Stimulated activated CD8-positive, alpha-beta memory T cell treated with anti-CD3 and anti-CD28 coated beads, Interleukin-7, amount 100 ng/mL, for 1 hour (primary cell): ENCODE measurements around the gene COPB1.
"Not testable (repeated sequence)": the region's sequence is repeated elsewhere in the genome, so short reads cannot be mapped to it uniquely, and the experiment has no call there.

ENCODE experiments used
- DNase-seq, 2 donors: peaks; one replicate each; pipeline ENCODE4 v3.0.0-alpha.2; 2020; ENCODE audit warnings: low read depth in 2 of 2

The COPB1 gene, protein sequence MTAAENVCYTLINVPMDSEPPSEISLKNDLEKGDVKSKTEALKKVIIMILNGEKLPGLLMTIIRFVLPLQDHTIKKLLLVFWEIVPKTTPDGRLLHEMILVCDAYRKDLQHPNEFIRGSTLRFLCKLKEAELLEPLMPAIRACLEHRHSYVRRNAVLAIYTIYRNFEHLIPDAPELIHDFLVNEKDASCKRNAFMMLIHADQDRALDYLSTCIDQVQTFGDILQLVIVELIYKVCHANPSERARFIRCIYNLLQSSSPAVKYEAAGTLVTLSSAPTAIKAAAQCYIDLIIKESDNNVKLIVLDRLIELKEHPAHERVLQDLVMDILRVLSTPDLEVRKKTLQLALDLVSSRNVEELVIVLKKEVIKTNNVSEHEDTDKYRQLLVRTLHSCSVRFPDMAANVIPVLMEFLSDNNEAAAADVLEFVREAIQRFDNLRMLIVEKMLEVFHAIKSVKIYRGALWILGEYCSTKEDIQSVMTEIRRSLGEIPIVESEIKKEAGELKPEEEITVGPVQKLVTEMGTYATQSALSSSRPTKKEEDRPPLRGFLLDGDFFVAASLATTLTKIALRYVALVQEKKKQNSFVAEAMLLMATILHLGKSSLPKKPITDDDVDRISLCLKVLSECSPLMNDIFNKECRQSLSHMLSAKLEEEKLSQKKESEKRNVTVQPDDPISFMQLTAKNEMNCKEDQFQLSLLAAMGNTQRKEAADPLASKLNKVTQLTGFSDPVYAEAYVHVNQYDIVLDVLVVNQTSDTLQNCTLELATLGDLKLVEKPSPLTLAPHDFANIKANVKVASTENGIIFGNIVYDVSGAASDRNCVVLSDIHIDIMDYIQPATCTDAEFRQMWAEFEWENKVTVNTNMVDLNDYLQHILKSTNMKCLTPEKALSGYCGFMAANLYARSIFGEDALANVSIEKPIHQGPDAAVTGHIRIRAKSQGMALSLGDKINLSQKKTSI

DNA sequence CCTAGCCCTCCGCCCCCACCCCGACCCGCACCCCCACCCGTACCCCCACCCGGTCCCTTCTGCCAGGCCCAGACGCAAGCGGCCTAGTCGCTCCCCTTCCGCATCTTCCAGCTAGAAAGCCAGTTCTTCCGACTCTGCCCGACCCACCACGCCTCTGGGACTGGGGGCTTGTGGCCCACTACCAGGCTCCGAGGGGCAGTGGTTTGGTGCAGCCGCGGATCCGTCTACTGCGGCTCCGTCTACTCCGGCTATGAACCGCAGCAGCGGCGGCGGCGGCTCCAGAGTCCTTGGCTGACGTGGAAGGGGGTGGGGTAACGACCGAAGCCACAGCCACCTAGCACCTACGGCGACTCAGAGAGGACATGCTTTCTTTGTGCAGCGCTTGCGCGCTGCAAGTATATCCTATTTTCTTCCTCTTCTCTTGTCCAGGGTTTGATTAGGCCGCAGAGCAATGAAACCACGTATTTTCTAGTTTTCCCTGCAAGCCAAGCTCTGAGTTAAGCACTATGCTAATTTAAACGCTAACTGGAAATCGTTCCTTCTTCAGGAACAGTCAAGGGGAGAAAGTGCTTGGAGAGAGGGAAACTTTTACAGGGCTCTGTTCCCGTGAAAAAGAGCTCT, at the start of gene COPB1:
Gene COPB1, minus strand, starts transcription at position 252 of the 621 bp plus-strand sequence. CDS start 883 bp downstream, outside the sequence.
- DNase-seq: peak; percentile 77 to 82

DNA sequence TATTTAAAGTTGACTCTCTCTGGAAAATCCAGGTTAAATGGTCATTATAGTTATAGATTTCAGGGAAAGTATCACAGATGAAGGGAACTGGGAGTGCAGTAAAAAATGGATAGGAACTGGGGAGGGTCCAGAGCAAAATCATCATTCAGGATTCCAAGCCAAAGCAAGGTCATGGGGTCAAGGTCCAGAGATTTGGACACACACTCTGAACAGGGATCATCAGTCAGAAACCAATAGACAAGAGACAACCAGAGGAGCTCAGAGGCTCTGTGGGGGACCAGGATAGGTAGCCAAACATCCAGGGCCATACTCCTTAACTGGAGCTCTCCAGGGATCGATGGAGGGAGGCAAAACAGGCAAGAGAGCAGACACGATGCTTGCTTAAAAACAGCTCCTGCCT, 47.8 kb upstream of the COPB1 start:
- DNase-seq: no peak

DNA sequence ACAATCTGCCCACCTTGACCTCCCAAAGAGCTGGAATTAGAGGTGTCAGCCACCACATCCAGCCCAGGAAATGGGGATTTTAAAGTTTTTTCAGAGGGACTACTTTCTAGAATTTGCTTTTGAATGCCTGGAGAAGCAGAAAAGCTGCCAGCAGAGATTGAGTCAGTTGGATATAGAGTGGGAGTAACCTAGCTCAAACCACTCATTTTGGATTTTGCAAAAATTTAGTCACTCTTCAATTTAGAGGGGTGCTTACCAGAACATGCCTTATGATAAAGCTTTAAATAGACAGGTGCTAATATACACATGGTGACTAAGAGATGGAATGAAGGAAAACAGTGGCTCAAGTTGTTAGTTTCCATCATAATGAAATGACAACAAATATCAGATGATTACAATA, 47.1 kb upstream of the COPB1 start:
- no peak for DNase-seq

DNA sequence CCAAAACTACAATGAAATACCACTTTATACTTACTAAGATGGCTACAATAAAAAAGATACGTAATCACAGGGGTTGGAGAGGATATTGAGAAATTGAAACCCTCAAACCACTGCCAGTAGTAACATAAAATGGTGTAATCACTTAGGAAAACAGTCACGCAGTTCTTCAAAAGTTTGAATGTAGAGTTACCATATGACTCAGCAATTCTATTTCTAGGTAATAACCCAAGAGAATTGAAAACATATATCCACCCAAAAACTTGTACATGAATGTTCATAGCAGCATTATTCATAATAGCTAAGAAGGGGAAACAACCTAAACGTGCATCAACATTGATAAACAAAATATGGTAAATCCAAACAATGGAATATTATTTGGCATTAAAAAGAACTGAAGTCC, 45.0 kb upstream of the COPB1 start:
- DNase-seq: no peak

DNA sequence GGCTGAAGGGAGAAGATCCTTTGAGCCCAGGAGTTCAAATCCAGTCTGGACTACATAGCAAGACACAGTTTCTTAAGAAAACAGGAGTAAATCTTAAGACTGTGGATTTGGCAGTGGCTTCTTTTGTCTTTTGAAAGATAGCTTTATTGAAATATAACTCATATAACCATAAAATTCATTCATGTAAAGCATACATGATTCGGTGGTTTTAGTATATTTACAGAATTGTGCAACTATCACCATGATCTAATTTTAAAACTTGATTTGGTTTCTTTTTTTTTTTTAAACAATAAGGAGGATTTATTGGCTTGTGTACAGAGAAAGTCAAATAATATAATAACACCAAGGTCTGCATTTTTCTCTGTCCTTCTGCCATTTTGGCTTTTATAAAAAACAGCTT, 43.6 kb upstream of the COPB1 start:
- no peak for DNase-seq

DNA sequence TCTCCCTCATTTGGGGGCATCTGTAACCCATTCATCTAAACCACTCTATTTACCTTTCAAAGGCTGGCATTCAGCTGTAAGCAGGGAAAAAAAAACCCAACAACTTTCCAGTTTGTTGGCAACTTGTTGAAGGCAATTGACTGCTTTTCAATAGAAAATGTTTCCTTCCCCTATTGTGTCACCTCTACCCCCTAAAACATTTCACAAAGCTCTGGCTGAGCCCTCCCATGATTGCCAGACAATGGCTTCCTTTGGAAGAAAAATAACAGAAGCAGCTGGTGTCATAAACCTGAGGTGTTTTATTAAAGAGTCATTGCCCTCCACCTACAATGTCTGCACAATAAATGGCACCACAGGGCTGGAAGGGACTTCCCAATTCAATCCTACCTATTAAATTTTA, 42.7 kb upstream of the COPB1 start:
- no peak for DNase-seq

DNA sequence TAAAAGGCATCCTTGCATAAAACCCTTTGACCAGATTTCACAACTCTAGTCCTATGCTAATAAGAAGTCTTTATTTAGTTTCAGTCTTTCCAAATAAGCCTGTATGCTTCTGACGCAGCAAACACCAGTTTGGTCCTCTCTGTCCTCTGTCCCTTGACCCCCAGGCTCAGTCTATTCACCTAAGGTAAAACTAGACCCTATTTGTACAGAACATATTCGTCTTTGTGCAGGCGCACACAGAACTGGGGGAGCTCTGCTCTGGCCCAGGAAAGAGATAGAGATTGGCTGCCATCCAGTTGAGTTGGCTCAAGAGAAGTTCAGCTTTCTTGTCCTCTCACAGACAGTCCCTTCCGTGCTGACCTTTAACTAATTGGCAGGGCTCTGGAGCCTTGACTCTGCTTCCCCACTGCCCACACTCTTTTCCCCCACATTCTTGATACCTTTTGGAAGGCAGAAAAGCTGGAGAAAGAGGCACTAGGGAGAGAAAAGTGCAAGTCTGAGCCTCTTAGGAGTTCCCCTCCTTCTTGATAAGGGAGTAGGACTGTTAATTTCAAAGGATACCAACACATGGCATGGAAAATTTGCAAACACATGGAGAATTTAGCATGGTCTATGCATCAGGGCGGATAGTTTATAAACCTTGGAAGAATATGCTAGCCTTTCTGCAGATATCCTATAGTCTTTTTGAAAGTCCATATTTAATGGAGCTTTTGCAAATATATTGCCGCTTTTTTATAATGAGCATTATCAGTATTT, 41.8 kb upstream of the COPB1 start:
- DNase-seq: no peak

DNA sequence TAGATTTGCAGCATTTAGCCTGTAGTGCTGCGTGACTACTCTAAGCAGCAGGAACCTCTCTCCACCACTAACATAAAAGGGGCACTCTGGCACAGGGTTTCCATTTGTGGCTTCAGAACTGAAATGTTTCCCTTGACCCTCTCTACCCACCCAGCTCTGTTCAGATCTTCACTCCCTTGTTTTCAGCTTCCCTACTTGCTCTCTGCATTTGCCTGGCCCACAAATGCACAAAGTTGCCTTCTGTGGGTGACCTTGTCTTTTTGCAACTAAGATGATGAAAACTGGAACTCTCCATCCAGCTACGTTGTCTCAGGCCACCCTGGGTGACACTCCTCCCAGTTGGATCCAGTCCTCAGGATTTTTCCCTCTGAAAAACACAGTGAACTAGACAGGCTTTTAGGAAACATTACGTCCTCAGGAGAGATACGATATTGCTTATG, 40.4 kb upstream of the COPB1 start:
- DNase-seq: no peak

DNA sequence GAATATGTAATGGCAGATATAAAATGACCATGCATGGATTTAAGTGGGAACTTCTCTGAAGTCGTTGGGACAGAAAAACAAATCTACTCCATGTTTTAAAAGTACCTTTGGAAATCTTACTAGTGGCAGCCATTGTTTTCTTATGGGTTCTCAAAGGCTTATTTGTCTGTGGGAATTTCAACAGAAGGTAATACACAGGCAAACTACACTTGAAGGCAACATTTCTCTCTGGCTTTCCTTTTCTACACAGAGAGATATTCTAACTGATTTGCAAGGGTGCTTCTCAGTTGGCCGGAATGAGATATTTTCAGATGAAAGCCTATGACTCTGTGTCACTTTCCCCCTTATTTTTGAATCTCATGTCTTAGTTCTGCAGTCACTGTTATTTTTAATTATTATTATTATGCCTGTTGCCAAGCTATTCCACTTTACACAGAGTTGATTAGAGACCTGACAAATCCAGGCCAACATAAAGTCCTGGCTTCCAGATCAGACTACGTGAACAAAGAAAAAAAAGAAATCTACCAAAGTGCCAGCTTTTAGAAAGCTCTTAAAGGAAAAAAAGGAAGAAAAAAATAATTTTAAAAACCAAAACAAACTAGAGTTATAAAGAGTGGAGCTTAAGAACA, 39.4 kb upstream of the COPB1 start:
- DNase-seq: no peak

DNA sequence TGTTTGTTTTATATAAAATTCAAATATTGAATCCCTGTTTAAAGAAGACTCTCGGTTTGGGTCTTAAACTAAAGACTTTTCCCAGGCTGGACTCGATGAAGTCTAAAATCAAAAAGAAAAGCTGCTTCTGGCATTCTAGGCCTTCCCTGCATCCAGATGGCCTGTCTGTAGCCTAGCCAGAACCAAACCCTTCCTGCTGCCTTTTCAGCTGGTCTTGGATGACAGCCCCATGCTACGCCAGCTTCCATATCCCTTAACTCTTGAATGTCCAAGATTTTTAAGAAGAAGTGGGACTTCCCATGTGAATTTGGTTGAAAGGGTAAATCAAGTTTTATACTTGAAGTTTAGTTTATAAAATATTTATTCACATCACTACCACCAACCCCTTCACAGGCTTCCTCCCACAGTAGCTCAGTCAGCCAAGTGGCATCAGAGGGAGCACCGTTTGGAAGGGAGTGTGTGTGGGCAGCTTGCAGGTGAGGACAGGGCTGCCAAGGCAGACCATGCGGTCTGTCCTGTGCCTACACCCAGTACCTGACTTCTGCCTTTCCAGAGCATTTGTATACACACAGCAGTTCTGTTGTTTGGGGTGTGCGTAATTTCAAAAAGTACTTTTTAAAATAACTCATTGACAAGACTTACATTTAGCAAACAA, 38.8 kb upstream of the COPB1 start:
- no peak for DNase-seq

DNA sequence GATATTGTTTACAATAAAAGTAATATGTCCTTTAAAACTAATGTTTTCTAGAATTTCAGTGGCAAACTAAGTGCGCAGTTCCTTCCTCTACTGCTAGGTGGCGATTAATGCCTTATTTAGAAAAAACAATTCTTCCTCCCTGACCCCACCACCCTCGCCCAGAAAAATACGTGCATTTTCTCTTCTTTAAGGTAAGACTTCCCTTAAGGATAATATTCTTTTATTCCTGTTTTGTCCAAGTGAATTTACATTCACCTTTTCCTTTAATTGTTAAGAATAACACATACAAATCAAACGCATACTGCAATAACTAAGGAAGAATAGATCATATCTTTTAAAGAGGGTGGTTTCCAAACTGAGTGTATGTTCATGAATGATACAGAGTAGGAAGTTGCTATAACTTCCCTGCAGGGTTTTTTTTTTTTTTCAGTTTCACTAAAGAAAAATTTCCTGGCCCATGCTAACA, 37.6 kb upstream of the COPB1 start:
- DNase-seq: peak in 1 of 2 donors; percentile 4

DNA sequence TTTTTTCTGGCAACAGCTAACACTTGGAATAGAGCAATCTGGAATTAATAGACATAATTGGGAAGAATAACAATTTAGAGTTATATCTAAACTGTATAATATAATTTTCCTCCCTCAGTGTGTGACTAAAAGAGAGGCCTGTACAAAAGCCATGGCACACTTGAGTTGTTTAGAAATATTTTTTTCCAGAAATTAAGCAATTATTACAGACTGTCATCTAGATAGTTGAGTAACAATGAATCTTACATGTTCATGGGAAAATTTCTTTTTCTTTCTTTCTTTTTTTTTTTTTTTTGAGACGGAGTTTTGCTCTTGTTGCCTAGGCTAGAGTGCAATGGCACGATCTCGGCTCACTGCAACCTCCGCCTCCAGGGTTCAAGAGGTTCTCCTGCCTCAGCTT, 35.6 kb upstream of the COPB1 start:
- DNase-seq: not testable (repeated sequence)

DNA sequence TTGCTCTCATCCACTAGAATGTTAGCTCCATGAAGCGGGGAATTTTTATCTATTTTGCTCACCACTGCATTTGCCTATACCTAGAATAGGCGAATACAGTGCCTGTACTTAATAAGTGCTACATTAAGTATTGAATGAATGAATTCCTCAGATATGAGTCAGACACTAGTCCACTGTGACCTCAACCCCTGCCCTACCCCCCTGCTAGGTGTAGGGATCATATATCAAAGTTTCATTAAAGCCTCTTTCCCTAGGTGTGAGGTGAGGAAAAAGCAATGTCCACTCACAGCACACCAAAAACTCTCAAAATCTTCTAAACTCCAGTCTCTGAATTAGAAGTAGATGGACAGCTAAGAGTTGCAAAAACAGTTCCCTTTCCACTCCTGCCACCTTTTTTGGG, 30.3 kb upstream of the COPB1 start:
- DNase-seq: no peak

DNA sequence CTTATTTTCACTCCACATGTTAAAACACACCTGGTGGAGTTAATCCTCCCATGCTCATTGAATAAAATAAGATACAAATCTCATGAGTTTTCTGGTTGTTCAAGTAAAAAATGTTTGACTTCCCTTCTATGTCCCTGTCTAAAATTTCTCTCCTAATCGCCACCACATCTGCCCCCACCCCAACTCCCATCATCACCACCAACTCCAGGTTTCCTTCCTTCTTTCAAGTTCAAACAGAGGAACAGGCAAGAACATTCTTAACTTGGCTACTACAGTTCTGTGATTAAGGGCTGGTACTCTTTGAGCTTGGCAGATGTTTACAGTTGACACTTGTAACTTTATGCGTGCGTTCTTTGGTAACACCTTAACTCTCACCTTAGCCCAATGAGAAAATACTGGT, 29.7 kb upstream of the COPB1 start:
- no peak for DNase-seq

DNA sequence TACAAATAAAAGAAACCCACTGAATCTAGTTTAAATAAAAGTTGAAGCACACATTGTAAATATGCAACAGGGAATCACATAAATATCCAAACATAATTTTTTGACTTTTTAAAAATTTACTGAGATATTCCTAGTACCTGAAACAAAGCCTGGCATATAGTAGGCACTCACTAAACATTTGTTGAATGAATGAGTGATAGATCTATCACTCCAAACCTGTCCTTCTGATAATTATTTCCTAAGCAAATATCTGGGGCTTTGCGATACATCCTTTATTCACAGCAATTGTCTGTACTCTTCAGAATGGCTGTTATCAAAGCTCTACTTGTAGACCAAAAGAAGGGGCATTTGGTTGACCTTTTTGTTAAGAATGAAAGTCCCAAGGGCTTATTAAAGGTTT, 23.2 kb upstream of the COPB1 start:
- DNase-seq: no peak

DNA sequence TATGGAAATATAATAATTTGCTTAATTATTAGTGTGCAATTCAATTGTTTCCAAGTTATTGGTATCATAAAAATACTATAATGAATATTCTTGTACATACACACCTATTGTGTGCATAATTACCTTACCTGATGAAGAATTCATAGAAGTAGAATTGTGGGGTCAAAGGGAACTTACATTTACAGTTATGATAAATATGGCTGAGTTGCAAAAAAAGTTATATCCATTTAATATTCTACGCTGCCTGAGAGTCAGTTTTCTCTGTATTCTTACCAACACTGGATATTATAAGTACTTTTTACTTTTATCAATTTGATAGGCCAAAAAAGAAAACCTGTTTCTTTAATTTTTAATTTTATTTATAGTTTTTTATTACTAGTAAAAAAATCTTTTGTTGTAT, 22.6 kb upstream of the COPB1 start:
- no peak for DNase-seq

DNA sequence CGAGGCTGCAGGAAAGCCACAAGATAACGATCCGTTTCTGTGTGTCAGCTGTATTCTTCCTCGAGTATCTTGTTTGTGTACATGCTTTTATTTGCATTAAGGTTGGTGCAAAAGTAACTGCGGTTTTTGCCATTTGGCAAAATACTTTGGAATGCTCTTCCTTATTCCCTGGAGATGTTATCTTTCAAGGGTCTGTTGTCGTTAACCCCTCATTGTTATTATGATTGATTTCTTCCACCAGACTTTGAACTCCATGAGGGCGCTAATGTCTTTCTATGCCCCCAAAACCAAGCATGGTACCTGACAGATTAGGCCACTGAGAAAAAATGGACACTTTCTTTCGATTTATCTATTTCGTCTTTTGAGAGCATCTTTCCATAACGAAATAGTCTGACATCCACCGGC, 21.1 kb upstream of the COPB1 start:
- DNase-seq: no peak

DNA sequence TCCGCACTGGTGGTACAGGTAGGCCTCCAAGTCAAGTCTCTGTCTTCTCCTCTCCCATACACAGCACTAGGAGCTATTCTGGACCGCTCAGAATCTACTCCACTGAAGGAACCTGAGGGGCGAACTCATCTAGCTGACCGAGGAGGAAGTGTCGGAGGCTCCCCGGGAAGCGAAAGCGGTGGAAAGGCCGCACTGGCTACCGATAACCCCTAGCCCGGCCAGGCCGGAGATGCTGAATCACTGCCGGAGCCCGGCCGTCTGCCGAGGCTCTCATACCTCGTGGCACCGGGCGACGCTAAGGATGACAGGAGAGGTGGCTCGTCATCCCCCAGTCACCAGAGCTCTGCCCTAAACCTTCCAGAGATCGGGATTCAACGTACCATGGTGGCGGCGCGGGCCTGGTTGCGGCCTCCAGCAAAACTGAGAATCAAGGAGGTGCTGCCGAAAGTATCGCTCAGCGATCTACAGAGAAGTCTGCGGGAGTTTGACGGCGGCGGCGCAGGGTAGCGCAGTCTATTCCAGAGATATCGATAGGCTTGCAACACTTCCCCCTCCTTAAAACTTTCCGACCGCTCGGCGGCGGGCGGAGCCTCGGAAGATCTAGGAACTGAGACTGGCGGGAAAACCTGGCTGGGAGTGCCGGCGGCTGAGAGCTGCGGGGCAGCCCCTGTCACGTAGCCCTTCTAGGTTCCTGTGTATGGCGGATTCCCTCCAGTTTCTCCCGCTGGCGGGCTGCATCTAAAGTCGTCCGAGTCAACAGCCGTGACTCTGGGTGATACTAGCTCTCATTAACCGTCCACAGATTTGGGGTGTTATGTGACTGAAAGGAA, 20.5 kb upstream of the COPB1 start, which contains the start of gene PSMA1:
Gene PSMA1, minus strand, starts transcription at position 470 of the 830 bp plus-strand sequence. Its CDS starts 87 bp downstream, at position 383.
- peak; percentile 74 to 77 for DNase-seq

DNA sequence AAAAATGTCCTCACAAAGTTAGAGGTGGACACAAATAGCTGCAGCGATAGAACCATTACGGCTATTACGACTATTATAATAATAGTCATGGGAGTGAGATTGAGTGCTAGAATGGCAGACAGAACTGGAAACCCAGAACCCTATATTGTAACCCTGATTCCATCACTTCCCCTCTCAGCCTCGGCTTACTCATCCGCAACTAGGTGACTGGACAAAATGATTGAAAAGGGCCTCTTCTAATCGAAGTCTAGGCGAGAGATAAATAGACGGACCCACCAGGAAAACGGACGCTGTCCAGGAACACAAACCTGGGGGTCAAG, 19.9 kb upstream of the COPB1 start:
- DNase-seq: no peak

DNA sequence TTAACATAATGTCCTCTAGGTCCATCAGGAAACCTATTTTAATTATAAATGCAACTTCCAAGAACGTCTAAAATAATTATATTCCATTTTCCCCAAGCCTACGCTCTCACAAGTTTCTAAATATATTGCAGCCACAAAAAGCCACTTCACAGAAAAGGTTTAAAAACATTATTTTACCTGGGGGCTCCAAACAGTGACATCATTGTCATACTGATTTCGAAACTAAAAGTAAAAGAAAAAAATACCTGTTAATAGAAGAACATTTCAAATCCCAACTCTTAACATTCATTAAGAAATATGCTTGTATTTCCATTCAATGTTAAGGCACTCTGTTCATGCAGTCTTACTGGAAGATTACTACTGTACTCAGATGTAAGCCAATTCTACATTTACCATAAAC, 19.2 kb upstream of the COPB1 start:
- DNase-seq: no peak
